Esophagus (tissue), 2 donors: ENCODE data around the gene HSPB7. TPM values are rescaled to one million over a fixed set of nuclear protein-coding genes. Genes with fewer than 3 reads are reported as not detected.

Experiments
- H3K27ac ChIP-seq, 2 donors: one replicate each; pipeline ENCODE4 v1.5.1; 2013; ENCODE audit warnings: low read depth in 2 of 2, mild to moderate bottlenecking in 2 of 2, inconsistent platforms in 1 of 2, low read length in 1 of 2, moderate library complexity in 1 of 2
- H3K27me3 ChIP-seq, 2 donors: one replicate each; pipeline ENCODE4 v1.6.1; 2013; ENCODE audit warnings: low read length in 2 of 2, control low read depth in 1 of 2, mild to moderate bottlenecking in 1 of 2; ENCODE audit not compliant: insufficient read depth in 2 of 2, control insufficient read depth in 1 of 2
- H3K36me3 ChIP-seq, 2 donors: one replicate each; pipeline ENCODE4 v1.6.1; 2013; ENCODE audit warnings: low read length in 1 of 2; ENCODE audit not compliant: control insufficient read depth in 2 of 2, insufficient read depth in 2 of 2
- H3K4me1 ChIP-seq, 2 donors: one replicate each; pipeline ENCODE4 v1.6.1; 2013; ENCODE audit warnings: low read length in 1 of 2; ENCODE audit not compliant: control insufficient read depth in 2 of 2, insufficient read depth in 2 of 2
- H3K4me3 ChIP-seq, 2 donors: one replicate each; pipeline ENCODE4 v1.5.1; 2013; ENCODE audit warnings: low read length in 2 of 2, mild to moderate bottlenecking in 2 of 2, low read depth in 1 of 2, moderate library complexity in 1 of 2
- H3K9me3 ChIP-seq, 2 donors: one replicate each; pipeline ENCODE4 v1.6.1; 2013; ENCODE audit warnings: mild to moderate bottlenecking in 2 of 2, low read depth in 1 of 2, low read length in 1 of 2, moderate library complexity in 1 of 2; ENCODE audit not compliant: control insufficient read depth in 2 of 2, insufficient read depth in 1 of 2
- WGBS, 2 donors: extraction: QIAGEN DNeasy Blood & Tissue Kit; methylation state at CpG; one replicate each; pipeline ENCODE4 v1.1.7; 2013; 5-methylcytosine and 5-hydroxymethylcytosine counted together
- polyA plus RNA-seq, 2 donors: library from polyadenylated mRNA; stranded (reverse); fragments of 200-250 nt; gene quantifications; one replicate each; pipeline ENCODE4 v1.2.3, GENCODE V29; 2013
- donor health status: healthy with polysubstance abuse.
- donor health status: Bipolar disorder and iron deficiency.

HSPB7 gene
- polyA plus RNA-seq, 2 donors = 6.6 to 21.7 TPM

DNA sequence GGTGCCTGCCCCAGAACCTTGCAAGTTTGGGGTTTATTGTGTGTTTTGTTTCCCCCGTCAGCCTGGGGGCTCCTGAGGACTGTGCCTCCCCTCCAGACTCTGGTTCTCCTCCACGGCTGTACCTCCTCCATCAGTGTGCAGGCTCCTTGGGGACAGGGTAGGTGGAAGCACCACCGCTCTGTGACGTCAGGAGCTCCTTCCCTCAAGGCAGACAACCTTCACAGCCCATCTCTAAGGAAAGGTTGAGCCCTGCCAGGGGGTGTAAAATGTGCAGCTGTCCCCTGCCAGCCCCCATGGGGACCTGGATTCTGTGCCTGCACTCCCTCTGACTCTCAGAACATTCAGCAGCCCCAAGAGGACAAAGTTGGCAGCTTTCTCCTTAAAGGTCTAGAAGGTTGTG, 465 bp upstream of the HSPB7 start:
- H3K4me1 ChIP-seq = peaks cover 0 to 8% of the 10 kb centered on the region in 2 donors
- whole genome bisulfite sequencing, 2 donors = 56 to 65% methylated on average over 4 of the region's 4 CpGs
- no peak overlapping the region for H3K4me3 ChIP-seq
- H3K27ac ChIP-seq = peak overlapping the region; percentile 77 to 81
- H3K9me3 ChIP-seq = no peaks in the 10 kb centered on the region
- H3K36me3 ChIP-seq = no peaks in the 10 kb centered on the region
- H3K27me3 ChIP-seq = no peaks in the 10 kb centered on the region

DNA sequence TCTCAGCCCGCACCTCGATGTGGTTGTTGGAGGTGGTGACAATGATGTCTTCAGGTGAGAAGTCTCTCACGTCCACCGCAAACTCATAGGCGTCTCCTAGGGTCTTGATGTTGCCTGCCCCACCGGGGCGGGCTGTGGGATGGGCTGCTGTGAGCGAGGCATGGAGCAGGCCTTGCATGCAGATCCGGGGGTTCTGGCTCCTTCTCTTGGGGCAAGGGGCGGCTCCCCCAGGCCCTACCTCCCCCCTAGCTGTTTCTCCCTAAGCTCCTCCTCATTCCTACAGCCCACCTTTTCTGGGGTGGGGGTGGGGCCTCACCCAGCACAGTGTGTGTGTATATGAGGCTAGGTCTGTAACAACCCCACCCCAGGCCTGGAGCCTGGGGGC, 775 bp downstream of the HSPB7 start:
- Histone ChIP-seq H3K27ac (peak overlapping the region; percentile 77 to 81), H3K9me3 (no peaks in the 10 kb centered on the region), H3K27me3 (no peaks in the 10 kb centered on the region), H3K4me3 (no peak overlapping the region), H3K36me3 (no peaks in the 10 kb centered on the region), H3K4me1 (peaks cover 3 to 14% of the 10 kb centered on the region in 2 donors)
- WGBS, 2 donors = 79 to 88% methylated on average over 10 of the region's 10 CpGs

DNA sequence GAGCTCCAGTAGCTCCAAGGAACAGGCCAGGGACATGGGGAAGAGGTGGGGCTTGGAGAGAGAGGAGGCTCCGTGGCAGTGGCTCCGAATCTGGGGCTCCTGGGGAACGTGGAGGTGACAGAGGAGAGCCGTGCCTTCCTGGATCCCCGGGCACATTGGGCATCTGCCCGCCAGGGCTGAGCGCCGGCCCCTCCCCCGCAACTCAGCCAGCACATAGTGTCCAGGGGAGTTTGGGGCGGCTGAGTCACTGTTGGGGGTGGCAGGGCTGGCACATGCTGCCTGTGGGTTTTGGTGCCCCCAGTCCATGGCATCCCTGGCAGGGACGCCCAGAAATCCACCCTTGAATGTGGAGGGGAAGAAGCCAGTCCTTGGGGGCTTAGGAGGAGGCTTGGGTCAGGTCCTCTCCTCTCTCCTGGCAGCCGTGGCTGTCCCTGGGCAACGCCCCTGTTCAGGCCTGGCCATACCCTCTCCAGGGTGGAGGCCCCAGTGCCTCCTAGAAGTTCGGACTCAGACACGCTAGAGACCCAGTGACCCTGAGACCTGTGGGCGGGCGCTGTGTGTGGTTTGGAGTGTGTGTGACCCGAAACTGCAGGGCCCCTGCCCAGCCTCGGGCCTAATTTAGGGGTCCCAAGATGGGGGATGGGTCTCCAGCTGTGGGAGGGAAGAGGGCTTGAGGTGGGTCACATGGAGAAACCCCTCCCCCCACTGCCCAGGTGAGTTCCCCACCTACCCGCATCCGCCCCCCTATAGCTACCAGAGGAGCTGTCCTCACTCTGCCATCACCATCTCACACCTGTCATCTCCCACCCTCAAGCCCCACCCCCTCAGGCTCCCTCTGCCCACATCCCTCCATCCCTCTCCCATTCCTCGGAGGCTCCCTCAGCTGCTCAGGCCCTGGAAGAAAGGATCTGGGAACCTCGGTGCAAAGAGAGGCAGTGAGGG, 1.6 kb downstream of the HSPB7 start:
- WGBS, 2 donors = 69% methylated on average over 20 to 23 of the region's 23 CpGs
- H3K9me3 ChIP-seq = no peaks in the 10 kb centered on the region
- no peaks in the 10 kb centered on the region for H3K36me3 ChIP-seq
- H3K27me3 ChIP-seq = no peaks in the 10 kb centered on the region
- H3K4me1 ChIP-seq = peaks cover 3 to 14% of the 10 kb centered on the region in 2 donors
- H3K4me3 ChIP-seq = no peak overlapping the region
- peak overlapping the region; percentile 77 to 81 for H3K27ac ChIP-seq

DNA sequence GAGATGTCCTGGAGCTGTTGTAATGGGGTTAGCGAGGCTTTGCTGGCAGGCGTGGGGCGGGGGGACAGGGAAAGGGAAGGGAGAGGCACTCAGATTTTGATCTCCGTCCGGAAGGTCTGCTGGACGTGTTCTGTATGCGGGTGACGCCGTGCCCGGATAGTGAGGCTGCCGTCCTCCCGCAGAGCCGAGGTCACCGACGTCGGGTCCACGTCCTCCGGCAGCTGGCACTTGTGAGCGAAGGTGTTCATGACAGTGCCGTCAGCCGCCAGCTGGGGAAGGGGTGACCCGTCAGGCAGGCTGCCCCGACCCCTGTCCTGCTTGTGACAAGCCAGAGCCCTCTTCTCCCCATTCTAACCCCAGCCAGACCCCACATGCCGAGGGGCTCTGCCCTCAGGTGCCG, 2.4 kb downstream of the HSPB7 start:
- peaks cover 3 to 14% of the 10 kb centered on the region in 2 donors for H3K4me1 ChIP-seq
- H3K36me3 ChIP-seq = no peaks in the 10 kb centered on the region
- H3K9me3 ChIP-seq = no peaks in the 10 kb centered on the region
- H3K27ac ChIP-seq = peak overlapping the region; percentile 77 to 81
- H3K27me3 ChIP-seq = no peaks in the 10 kb centered on the region
- WGBS, 2 donors = 91 to 93% methylated on average over 25 of the region's 25 CpGs
- H3K4me3 ChIP-seq = no peak overlapping the region

DNA sequence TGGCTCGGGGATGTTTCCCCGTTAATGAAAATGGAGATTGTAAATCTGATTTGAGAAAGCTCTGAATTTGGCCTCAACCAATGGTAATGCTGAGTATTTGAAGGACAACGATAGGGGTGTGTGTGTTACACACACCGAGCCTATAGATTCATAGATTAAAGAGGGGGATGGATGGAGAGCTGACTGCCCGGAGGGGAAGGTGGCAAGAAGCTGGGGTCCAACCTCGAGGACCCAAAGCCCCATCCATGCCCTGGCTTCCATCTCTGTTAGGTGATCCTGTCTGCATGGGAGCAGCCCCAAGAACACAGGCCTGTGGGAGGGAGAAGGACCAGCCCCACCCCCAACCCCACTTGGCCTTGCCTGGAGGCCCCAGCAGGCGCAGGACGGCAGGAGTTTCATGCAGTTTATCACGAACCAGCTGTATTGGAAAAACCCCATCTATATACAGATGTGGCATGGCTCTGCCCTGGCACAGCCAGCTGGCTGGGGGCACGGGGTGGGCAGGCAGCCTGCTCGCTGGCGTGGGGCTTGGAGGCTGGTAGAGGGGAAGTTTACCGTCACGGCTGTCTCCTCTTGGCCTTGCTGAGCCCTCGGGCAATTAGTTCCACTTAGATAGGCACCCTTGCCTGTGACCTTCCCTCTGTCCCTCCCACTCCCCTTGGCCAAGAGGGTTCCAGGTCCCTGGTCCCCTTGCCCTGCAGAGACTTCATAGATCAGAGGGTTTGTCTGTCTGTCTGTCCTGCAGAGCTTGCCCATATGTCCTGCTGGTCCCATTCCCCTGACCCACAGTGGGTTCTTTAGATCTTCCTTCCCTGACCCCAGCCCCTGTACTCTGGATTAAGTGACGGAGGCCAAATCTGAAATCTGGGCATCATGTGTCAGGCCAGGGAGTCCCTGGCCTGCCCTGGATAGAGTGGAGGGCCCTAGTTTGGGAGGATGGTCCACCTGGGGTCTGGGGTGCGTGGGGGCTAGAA, 3.0 kb downstream of the HSPB7 start:
- 55 to 70% methylated on average over 17 of the region's 17 CpGs for WGBS, 2 donors
- no peak overlapping the region for H3K4me3 ChIP-seq
- H3K4me1 ChIP-seq = peaks cover 3 to 14% of the 10 kb centered on the region in 2 donors
- H3K36me3 ChIP-seq = no peaks in the 10 kb centered on the region
- no peaks in the 10 kb centered on the region for H3K9me3 ChIP-seq
- H3K27ac ChIP-seq = peak overlapping the region; percentile 77 to 81
- H3K27me3 ChIP-seq = no peaks in the 10 kb centered on the region

DNA sequence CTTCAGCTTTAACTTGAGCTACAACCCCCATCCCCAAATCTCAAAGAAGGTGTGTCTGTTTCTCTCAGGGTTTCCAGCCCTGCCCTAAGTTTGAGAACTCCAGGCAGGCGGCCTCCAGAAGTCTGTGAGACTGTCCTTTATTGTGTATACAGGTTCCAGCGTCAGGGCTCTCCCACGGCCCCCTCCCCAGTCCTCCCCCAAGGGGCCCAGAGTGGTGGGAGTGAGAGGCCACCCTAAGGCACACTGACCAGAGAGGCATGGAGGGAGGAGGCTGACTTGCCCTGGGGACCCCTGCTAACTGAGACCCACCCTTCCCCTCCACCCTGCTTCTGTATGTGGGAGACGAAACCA, 4.0 kb downstream of the HSPB7 start:
- Histone ChIP-seq H3K9me3 (no peaks in the 10 kb centered on the region), H3K4me1 (peaks cover 3 to 14% of the 10 kb centered on the region in 2 donors)
- WGBS, 2 donors = 59 to 62% methylated on average over 4 of the region's 4 CpGs

DNA sequence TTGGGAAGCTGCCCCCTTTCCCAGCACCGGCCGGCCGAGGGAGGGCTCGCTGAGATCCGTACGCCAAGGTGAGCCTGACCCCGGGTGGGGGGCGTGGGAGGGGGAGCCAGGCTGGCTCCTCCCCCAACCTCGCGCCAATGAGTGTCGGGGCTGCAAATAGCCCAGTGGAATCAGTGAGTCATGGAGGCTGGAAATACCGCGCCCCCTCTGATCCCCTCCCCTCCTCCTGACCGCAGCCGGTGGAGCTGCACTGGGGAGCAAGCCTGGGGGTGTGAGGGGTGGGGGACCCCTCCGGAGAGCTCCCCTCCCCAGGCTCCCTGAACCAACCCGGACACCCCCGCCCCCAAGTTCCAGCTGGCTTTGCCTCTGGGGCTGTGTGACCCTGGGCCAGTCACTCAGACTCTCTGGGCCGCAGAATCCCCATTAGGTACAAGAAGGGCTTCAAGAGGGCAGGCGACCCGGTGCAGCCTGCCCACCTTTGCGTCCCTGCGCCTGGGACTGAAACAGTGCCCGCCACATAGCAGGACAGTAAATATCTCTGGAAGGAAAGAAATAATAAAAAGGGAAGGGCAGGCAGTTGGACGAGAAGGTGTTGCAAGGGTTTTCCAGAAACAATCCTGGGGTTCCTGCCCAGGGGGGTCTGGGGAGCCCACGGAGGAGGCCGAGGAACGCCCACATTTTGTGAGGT, 4.5 kb downstream of the HSPB7 start:
- Histone ChIP-seq H3K4me3 (no peak overlapping the region), H3K36me3 (no peaks in the 10 kb centered on the region), H3K4me1 (peaks cover 3 to 14% of the 10 kb centered on the region in 2 donors), H3K27ac (peak overlapping the region; percentile 55 to 78), H3K9me3 (no peaks in the 10 kb centered on the region), H3K27me3 (no peaks in the 10 kb centered on the region)
- WGBS, 2 donors = 18 to 26% methylated on average over 28 of the region's 28 CpGs

More for the DNA sequence above, 4.0 kb downstream of the HSPB7 start:
- Histone ChIP-seq H3K27ac (peak overlapping the region; percentile 45 to 78), H3K36me3 (no peaks in the 10 kb centered on the region), H3K27me3 (no peaks in the 10 kb centered on the region), H3K4me3 (no peak overlapping the region)

DNA sequence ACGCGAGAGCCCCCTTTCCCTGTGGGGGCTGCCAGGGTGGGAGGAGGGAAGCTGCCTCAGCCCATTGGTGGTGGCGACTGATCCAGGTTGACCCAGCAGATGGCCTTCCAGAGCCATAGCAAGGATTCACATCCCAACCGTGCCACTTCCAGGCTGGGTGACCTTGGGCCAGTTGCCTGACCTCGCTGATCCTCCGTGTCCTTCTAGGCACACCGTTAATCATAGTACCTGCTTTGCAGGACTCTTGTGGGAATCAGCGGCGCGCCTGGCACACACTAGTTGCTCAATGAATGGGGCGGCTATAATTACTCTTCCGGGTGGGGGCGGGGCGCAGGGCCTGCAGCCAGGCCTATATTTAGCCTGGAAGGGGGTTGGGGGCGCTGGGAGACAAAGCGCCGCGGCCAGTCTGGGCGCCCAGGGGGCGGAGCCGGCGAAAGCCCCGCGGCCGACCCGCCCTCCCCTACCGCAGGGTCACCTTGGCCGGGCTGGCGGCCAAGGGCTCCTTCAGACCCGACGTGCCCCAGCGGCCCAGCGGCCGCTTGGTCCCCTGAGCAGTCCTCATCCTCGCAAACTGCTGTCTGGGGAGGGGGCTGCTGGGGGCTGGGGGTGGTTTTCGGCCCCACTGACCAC, 5.1 kb downstream of the HSPB7 start:
- Histone ChIP-seq H3K27ac (peak overlapping the region; percentile 55 to 78), H3K4me1 (peaks cover 3 to 13% of the 10 kb centered on the region in 2 donors), H3K27me3 (no peaks in the 10 kb centered on the region), H3K9me3 (no peaks in the 10 kb centered on the region), H3K4me3 (peak overlapping the region in 1 of 2 donors; percentile 16), H3K36me3 (no peaks in the 10 kb centered on the region)
- 5% methylated on average over 31 to 36 of the region's 36 CpGs for WGBS, 2 donors
